GM18858 (cell line): ENCODE results near the gene GRM1.

Experiments
- ATAC-seq: cut with Tn5 transposase; IDR thresholded peaks from one replicate; pipeline ENCODE4 v1.9.1; 2021; ENCODE audit not compliant: unreplicated experiment

Gene GRM1

DNA sequence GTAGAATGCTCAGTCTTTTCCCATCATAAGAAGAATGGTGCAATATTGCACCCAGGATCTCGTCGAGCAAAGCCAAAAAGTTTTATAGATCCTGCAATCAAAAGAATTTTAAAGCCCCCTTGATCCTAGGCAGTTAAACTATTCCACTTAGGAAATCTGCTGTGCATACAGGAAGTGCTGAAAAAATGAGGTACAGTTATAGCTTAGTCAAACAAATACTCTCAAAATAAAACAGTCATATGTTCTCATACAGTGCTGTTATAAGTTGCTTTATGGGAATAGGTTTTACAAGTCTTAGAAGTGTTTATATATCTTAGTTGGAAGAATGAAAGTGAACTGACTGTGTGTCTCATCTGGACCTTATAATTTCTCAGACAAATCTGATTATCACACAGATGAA, 282.2 kb downstream of the GRM1 start:
- no peak for ATAC-seq

DNA sequence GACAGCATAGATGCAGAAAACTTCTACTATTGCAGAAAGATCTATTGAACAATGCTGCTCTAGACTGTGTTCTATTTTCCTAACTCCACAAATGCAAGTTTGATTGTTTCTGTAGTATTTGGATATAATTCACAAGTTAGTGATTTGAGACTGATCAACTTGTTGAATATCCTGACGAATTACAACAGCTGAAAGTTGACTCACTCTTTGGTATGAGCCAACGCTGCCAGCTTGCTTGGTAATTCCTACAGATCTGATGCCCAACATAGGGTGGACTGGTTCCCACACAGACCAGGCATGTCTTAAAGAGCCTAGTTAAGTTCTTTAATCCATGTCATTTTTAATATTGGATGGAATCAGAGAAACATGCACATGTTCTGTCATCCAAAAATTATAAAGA, 283.7 kb downstream of the GRM1 start:
- no peak for ATAC-seq

DNA sequence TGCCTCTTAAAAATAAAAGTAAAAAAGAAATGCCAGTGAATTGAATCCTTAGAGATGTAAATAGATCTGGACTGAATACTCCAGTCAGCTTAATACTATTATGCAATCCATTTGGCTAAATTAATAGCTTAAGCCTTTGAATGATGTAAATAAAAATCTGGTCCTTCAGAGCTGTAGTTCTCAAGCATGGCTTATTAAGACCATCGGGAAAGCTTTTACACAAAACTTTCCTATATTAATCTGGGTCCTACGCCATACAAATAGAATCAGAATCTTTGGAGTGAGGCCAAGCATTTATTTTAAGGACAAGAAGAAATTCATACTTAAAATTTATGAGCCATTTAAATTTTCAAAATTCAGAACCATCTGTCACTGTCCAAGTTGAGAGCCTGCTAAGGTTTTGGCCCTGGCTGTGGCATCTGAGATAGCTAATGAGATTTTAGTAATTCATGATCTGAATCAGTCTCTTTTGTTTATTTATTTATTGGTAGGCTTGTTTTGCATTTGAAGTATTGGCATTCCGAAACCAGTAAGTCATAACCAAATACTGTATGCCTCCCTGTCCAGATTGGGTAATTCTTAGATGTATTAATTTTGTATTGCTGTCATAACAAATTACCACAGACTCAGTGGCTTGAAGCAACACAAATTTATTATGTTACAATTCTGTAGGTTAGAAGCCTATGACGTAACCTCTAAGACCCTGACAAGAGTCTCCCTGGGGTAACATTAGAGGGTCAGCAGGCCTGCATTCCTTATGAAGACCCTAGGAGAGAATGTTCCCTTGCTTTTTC, 286.7 kb downstream of the GRM1 start:
- ATAC-seq = no peak

DNA sequence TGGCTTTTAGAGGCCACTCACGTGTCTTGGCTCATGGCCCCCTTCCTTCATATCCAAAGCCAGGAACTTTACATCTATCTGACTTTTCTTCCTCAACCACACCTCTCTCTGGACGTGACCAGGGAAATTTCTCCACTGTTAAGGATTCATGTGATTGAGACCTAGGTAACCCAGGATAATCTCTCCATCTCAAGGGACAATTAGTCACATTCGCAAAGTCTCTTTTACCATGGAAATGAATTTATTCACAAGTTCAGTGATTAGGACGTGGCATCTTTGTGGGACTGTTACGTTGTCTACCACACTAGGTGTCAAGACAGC, 287.3 kb downstream of the GRM1 start:
- no peak for ATAC-seq

DNA sequence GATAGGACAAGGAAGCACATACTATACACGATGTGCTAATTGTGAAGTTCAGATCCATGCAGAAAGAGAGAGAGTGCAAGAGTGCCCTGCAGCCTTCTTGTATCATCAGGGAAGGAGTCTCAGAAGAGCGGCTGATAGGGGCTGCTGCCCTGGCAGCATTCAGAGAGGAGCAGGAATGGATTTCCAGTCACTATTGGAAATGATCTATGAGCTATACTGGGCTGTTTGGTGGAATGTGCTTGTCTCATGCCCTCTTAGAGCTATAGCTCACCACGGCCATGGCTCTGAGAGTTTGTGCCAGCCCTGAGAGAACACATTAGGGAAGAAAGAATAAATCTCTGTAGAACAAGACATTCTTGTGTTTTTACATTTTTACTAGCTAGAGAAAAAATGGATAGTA, 302.2 kb downstream of the GRM1 start:
- no peak for ATAC-seq

DNA sequence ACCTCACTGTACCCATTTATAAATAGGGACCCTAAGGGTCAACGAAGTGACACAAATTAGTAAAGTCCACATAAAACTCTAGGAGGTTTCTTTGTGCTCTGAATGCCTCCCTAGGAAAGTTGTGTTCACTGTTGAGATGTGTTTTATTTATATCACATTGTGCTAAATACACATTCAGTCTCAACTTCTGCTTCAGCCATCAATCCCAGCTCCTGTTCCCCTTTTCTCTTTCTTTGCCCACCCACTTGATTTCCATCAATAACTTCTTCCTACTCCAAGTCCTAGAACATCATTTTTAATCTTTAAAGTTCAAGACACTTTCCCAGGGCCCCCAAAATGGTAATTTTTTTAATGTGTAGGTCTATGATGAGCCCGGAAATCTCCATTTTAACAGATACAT, 306.5 kb downstream of the GRM1 start:
- no peak for ATAC-seq

DNA sequence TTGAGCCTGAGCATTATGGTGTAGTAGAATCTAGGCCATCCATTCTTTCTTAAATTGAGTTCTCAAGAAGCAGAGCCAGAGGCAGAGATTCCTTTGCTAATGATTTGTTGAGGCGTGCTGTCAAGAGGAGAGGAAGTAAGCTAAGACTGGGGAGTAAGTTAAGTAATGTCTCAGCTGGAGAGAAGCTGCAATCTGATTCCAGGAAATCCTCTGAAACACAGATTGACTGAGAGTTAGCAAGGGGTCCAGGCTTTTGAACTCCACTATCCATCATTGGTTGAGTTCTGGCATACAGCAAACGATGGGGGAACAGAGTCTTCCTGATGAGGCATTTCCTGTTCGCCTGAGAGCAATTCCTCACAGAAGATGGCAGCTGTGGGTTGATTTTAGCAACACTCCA, 307.3 kb downstream of the GRM1 start:
- no peak for ATAC-seq

DNA sequence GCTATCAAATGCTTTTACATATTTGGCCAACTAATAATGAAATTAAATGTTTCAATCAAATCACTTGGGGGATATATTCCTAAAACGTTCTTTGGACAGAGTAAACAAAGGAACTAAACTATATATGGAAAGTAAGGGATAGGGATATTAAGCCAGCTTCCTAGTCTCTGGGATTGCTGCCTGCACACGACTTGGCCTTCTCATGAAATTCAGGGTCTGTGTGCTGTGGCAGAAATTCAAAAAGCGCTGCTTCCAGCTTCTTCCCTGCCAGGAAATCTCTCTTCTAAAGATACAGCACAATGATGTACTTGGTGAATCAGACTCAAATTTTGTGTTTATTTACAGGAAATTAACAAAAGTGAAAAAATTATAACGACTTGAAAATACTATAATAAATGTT, 308.5 kb downstream of the GRM1 start:
- ATAC-seq = no peak

DNA sequence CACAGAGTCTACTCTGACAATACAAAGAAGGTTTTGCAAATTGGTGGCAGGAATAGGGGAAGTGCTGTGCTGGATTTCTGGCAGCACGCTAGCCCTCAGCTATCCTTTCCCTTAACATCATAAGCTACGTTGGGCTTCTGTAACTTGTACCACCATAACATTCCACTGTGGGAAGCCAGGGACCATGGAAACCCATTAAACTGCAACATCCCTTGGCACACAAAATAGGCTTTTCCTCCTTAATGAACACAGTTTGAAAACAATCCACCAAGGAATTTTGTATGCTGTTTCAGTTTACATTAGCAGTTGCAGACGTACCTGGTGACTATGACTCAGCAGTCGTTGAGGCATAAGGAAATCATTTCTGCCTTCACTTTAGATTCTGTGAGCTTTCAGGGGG, 310.9 kb downstream of the GRM1 start:
- ATAC-seq = no peak

DNA sequence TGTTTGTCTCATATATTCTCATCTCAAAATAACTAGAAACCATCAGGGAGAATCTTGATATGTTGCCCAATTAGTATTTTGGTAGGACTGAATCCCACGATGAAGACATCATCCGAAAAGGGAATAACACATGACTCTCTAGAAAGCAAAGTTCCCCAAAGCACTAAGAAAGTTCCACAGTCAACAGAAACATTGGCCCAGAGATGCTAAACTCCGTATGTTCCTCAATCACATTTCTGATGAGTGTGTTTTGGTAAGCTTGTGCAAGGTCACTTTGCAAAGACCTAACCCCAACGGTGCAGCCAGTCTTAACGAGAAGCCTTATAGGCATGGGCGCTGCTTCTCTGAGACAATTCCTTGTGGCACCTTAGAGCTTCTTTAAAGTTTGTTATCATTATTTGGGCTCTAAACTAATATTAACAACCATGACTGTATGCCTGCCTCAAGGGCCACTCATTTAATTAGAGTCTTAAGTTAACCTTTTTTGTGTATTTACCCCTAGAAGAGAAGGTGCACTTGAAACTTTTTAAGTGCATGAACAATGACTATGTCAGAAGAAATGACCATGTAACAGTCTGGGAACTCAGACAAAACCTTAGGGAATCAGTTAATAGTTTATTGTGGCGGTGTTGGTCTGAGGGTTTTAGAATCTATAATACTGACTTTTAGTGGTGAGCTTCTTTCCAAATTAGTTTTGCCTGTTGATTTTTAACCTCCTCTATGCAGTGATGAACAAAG, 312.8 kb downstream of the GRM1 start:
- no peak for ATAC-seq

DNA sequence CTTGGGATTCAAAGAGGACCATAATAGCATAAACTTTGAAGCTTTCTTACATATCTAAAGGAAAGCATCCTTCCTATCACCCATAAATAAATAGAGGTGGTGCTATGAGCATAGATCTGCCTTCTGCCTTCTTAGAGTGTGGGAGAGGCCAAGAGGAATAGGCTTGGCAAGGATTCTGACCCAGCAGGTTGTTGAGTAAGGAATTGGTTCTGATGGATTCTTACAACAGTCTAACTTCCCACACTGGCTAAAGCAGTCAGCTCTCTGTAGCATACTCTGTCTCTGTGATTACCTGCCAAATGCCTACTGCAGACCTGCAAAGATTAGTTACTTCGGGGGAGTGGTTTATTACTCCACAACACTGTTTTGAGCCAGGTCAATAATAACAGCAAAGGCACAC, 316.7 kb downstream of the GRM1 start:
- no peak for ATAC-seq

DNA sequence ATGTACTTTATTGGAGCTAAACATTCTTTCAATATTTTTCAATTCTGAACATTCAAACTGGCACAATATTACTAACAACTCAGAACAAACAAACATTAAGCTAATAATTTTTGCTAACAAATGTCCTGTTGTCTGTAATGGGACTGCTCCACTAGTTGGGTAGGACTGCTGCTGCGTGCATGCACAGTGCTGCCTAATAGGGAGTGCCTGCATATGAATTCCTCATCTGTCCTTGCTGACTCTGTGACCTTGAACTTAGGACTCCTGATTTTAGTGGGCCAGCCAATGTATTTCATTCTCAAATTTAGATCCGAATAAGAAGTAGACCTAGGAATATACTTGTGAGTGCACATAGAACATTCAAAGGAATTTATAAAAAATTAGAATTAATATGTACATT, 318.2 kb downstream of the GRM1 start:
- ATAC-seq = no peak

DNA sequence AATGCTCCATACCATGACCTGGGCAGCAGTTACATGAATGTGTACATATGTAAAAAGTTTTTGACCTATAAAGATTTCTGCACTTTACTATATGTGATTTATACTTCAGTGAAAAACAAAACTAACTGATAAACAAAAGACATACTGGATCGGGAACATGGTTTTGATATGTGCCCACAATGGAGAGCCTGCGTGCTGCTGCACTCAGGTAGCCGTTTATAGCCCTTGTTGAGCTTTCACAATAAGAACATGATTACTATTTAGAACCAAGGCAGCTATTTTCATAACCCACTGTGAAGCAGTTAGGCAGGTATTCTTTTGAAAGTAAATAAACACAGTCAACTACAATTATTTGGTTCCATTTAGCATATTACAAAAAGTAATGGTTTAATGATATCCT, 318.8 kb downstream of the GRM1 start:
- no peak for ATAC-seq

DNA sequence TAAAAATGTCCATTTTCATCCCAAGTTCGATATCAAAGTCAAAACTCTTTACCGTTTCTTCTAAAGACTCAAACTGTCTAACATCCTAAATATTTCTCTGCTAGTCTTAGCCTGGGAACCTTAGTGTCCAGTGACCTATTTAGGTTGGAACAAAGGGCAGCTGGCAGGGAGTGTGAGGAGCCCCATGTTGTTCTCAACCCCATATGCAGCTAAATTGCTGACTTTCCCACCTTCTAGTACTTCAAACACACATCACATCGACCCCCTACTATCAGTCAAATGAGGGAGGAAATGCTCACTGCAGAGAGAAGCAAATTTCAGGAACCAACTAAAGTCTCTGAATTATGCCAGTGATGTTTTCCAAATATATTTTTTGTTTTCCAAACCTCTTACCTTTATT, 322.2 kb downstream of the GRM1 start:
- ATAC-seq = no peak

DNA sequence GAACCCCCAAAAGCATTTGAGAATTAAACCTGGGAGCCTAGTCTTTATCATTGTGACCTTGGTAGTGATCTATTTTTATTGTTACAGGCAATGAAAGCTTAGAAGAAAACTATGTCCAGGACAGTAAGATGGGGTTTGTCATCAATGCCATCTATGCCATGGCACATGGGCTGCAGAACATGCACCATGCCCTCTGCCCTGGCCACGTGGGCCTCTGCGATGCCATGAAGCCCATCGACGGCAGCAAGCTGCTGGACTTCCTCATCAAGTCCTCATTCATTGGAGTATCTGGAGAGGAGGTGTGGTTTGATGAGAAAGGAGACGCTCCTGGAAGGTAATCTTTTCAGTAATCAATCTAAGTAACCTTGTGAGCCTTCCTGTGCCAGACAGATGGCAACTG, 323.3 kb downstream of the GRM1 start:
- no peak for ATAC-seq

DNA sequence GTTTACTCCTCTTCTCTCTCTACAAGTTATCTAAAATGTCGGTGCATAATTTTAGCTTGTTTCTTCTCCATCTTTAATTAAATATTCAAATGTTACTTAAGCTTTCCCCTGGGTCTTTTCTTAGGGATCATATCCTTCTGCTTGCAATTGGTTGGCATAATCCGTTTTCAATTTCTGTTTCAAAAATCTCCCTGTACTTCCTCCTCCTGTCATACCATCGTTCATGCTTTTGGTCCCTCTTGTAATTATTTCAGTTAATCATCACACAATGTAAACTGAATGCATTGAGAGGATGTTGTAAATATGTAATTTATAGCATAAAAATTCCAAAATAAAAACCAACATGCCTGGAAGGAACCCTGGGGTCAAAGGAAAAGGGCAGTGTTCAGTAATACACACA, 325.6 kb downstream of the GRM1 start:
- no peak for ATAC-seq

DNA sequence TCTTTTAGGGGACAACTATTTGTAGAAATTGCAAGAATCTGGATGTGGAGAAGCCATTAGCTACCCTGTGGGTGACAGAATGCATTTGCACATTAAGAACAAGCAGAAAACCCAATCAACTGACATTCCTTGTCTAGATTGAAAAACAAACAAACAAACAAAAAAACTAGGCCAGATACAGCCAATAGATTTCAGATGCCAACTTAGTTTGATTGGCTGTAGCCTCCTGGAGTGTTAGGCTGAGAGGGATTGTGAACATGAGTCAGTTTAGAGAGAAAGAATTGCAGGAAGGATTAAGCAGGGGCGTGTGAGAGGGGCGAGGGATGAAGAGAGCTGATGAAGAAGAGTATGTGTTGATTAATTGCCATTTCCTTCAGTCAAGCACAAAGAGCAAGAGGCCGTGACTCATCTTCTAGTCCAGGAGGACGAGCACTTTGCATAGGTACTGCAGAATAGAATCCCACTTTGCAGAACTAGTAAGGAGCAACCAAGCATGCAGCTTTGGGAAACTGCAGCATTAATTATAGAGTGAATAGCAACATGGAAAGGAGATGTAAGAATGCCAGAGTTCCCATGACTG, 326.7 kb downstream of the GRM1 start:
- ATAC-seq = no peak

DNA sequence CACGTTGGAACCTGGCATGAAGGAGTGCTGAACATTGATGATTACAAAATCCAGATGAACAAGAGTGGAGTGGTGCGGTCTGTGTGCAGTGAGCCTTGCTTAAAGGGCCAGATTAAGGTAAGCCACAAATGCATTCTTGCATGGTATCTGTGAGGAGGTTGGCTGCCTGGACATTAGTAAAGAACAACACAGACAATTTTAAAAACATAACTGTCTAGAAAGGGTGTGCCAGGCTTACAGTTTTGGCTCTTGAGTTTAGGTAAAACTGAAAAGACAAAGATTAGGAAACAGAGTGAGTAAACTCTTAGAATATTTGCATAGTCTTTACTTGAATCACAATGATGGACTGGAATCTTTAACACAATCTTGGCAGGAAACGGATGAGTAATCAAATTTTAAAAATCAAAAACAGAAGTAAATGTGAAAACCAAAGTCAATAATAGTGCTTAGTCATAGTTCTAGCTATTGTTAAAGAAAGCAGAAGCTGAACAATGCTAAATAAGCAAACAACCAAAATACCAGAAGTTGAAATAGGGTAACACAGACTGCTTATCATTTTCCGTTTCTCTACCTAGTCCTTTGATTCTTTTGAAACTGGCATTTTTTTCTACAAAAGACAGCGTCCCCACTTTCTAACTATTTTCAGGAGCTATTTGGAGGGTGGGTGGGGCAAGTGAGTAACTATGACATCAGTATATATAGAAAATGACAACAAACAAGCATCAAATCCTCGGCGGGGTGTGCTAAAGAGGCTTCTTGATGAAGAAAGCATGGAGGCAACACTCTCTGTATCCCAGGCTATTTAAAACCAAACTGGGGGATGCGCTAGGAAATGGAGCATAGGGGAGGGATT, 328.9 kb downstream of the GRM1 start:
- peak; percentile 73 for ATAC-seq

DNA sequence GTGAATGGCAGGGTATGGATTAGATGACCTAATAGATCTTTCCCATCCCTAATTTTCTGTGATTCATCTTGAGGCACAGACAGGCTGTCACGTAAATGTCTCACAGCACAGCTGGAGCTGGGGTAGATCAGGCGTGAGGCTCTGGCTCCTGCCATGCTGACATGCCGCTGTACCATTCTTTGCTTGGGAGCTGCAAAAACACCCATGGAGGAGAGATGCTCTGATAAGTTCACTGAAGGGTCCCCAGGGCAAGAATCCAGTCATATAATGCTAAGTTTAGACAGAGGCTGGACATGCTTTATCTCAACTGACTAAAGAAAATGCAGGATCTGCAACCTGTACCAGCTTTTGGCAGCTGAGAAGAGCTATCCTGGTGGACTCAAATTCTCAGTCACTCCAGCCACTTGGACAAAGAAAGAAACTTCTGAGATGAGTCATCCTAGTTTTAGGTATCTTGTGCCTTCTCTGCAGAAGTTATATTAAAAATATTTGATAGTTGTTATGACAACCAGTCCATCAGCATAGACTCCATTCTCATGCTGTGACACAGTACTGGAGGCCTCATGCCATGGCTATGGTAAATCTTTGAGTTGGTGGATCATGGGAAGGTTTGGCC, 329.7 kb downstream of the GRM1 start:
- ATAC-seq = no peak

DNA sequence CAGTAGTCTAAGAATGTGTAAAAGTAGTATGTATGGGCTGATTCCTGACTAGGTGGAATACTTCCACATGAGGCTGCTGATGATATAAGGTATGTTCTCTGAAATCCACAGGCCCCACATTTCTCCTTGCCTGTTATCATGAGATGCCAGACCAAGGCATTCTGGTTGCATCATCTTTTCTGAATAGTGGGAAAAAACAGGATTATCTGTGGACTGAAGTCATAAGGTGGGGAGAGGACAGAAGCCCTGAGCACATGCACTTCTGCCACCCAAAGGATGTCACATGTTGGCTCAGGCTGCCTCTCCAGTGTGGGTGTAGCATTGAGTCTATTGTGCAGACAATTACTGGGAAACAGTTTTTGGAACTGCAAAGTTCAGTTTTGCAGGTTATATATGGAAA, 330.3 kb downstream of the GRM1 start:
- ATAC-seq = no peak
